Motor neuron (in vitro differentiated cells): ENCODE measurements around the gene SELL. TPM values are rescaled to one million over a fixed set of nuclear protein-coding genes. Genes with fewer than 3 reads are reported as not detected.
A peak's percentile ranks its signal among the peaks of the same experiment; 100 is the strongest.
"Not testable (repeated sequence)": the region's sequence is repeated elsewhere in the genome, so short reads cannot be mapped to it uniquely, and the experiment has no call there.

Experiments used
- ATAC-seq, 8 experiments: fragments of 200-7000 bp; cut with Tn5 transposase; replicated peaks in 6 of 8; 2 replicates each; pipeline ENCODE4 v1.8.0; 2021; ENCODE audit warnings: mild to moderate bottlenecking in 8 of 8, moderate library complexity in 8 of 8
- H3K27ac ChIP-seq, 2 donors: fragments of 250-450 bp; sonication (Bioruptor Pico); 2 replicates each; pipeline ENCODE4 v1.9.0; 2021; ENCODE audit warnings: antibody characterized with exemption in 2 of 2, mild to moderate bottlenecking in 2 of 2, moderate library complexity in 1 of 2
- H3K4me1 ChIP-seq, 2 donors: fragments of 250-450 bp; sonication (Bioruptor Pico); replicated peaks in 1 of 2; 2 replicates each; pipeline ENCODE4 v1.6.1; 2021; ENCODE audit warnings: antibody characterized with exemption in 2 of 2, mild to moderate bottlenecking in 2 of 2, moderate library complexity in 1 of 2
- H3K4me3 ChIP-seq, 5 donors: fragments of 250-450 bp; sonication (Bioruptor Pico); 2 replicates each; pipeline ENCODE4 v1.9.0; 2021; ENCODE audit warnings: antibody characterized with exemption in 5 of 5, mild to moderate bottlenecking in 5 of 5, moderate library complexity in 4 of 5
- WGBS, 10 experiments: fragments of 450-650 bp; shearing (Covaris generic); methylation state at CpG; one replicate each; pipeline ENCODE4 v1.0.0; 2022; 5-methylcytosine and 5-hydroxymethylcytosine counted together
- in situ Hi-C, 9 experiments: fragments of 400-800 bp; cut with MboI; loops; one replicate each; pipeline ENCODE4 v1.15.0; 2021; ENCODE audit warnings: low sequenced_read_pairs in 9 of 9, low pct_unique_long_range_greater_than_20kb in 2 of 9; ENCODE audit not compliant: unreplicated experiment in 9 of 9
- total RNA-seq, 8 experiments: library from RNA; unstranded; fragments of 300-600 nt; gene quantifications; 2 replicates each; pipeline versions ENCODE4 v1.2.3 to v1.2.4, GENCODE V29; 2022

Gene SELL
- total RNA-seq, 8 experiments from 2014 or later, result 0.41 to 28.3 (median 0.67) TPM; not detected in 4

DNA sequence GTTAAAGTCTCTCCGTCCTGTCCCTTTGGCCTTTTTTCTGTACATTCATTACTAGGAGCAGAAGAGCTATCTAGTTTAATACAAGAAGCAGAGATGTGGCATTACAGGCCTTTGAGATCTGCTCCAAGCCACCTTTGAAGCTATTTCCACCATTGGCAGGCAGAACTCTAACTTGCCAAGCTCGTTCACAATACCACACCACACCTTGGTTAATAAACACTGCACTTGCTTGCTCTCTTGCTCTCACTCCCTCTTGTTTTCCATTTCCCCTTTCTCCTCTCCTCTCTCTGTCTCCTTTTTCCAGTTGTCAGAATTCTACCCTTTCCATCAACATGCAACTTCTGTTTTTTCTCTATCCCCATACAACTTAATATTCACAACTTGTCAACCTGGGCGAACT lies 15.4 kb upstream of the SELL start:
- Histone ChIP-seq H3K4me1 (no peaks in the 10 kb centered on the region), H3K27ac (no peak overlapping the region), H3K4me3 (no peak overlapping the region)
- in situ Hi-C loops, result no loop called here
- WGBS, 10 experiments, result 32 to 100% (median 78%) methylated on average over 1 to 3 of the region's 3 CpGs
- ATAC-seq, result no peak

GRCh38 chr1:169725930-169726329 lies 14.5 kb upstream of the SELL start:
- Histone ChIP-seq H3K4me1 (no peaks in the 10 kb centered on the region), H3K27ac (no peak overlapping the region), H3K4me3 (no peak overlapping the region)
- WGBS, 10 experiments, result 0 to 81% (median 56%) methylated on average over 1 to 3 of the region's 3 CpGs; no CpG with 5 or more reads in 2 of the 10 experiments
- in situ Hi-C loops, result no loop called here
- no peak for ATAC-seq

- H3K27ac ChIP-seq, result no peak overlapping the region
- no peak overlapping the region for H3K4me3 ChIP-seq
- in situ Hi-C loops, result loop anchor here in 1 of 9 experiments (25.0 kb wide), 1 partner anchor 112 kb away; no protein-coding TSS in a partner anchor
- WGBS, 10 experiments, result 7 to 80% (median 55%) methylated on average over 1 to 4 of the region's 4 CpGs
- ATAC-seq, result peak in 1 of 8 experiments; percentile 39
- H3K4me1 ChIP-seq, result no peaks in the 10 kb centered on the region
Measured at GRCh38 chr1:169724168-169724567, 12.7 kb upstream of the SELL start.

DNA sequence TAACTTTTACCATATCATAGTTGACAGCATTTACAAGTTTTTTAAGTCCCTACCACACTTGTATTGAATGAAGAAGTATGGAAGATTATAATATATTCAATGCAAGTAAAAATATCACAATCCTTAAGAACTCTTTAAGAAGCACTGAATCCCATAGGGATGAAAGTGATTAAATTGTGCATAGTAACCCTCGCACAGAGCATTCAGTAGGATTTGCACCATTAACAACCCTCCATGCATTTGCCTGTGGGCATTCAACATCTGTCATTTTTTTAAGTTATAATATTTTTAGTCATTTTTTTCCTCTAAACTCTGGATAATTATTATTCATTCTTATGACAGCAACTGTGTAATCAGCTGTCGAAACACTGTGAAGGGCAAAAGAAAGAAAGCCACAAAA lies 12.3 kb upstream of the SELL start:
- in situ Hi-C loops, result loop anchor here in 1 of 9 experiments (25.0 kb wide), 1 partner anchor 111 kb away; no protein-coding TSS in a partner anchor
- H3K4me1 ChIP-seq, result no peaks in the 10 kb centered on the region
- H3K27ac ChIP-seq, result no peak overlapping the region
- peak in 1 of 8 experiments; percentile 63 for ATAC-seq
- WGBS, 10 experiments, result 3 to 93% (median 78%) methylated on average over 1 to 2 of the region's 2 CpGs; no CpG with 5 or more reads in 1 of the 10 experiments
- no peak overlapping the region for H3K4me3 ChIP-seq

DNA sequence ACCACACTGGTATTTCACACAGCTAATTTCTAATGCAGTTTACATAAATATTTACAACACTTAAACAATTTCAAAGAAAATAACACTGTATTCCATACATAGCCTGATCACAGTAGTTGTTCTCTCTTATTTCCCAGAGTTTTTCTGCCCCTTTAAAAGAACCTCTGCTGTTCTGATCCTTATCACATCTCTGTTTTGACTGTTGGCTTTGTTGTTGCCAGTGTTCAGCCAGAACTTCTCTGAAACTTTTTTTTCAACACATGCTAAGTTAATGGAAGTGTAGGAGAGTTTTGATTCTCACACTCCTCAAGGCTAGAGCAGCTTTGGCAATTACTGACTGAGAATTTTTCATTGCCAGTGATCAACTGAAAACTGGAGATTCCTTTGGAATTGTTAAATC lies 11.4 kb upstream of the SELL start:
- H3K4me3 ChIP-seq, result no peak overlapping the region
- no peak overlapping the region for H3K27ac ChIP-seq
- no peak for ATAC-seq
- in situ Hi-C loops, result loop anchor here in 1 of 9 experiments (25.0 kb wide), 1 partner anchor 110 kb away; no protein-coding TSS in a partner anchor
- H3K4me1 ChIP-seq, result no peaks in the 10 kb centered on the region

- not testable (repeated sequence) for ATAC-seq, H3K4me1 ChIP-seq, H3K4me3 ChIP-seq, H3K27ac ChIP-seq
- in situ Hi-C loops, result loop anchor here in 1 of 9 experiments (25.0 kb wide), 1 partner anchor 103 kb away; no protein-coding TSS in a partner anchor
- 0 to 100% (median 55%) methylated on average over 1 to 2 of the region's 2 CpGs; no CpG with 5 or more reads in 3 of the 10 experiments for WGBS, 10 experiments
Measured at GRCh38 chr1:169715100-169715499, 3.7 kb upstream of the SELL start.

DNA sequence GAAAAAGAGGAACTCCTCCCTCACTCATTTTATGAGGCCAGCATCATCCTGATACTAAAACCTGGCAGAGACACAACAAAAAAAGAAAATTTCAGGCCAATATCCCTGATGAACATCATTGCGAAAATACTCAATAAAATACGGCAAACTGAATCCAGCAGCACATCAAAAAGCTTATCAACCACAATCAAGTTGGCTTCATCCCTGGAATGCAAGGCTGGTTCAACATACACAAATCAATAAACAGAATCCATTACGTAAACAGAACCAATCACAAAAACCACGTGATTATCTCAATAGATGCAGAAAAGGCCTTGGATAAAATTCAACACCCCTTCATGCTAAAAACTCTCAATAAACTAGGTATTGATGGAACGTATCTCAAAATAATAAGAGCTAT lies 1.7 kb upstream of the SELL start:
- not testable (repeated sequence) for H3K27ac ChIP-seq, H3K4me1 ChIP-seq, ATAC-seq, H3K4me3 ChIP-seq
- in situ Hi-C loops, result loop anchor here in 1 of 9 experiments (25.0 kb wide), 1 partner anchor 101 kb away; no protein-coding TSS in a partner anchor
- 44 to 100% (median 54%) methylated on average over 2 to 5 of the region's 5 CpGs; no CpG with 5 or more reads in 2 of the 10 experiments for WGBS, 10 experiments

DNA sequence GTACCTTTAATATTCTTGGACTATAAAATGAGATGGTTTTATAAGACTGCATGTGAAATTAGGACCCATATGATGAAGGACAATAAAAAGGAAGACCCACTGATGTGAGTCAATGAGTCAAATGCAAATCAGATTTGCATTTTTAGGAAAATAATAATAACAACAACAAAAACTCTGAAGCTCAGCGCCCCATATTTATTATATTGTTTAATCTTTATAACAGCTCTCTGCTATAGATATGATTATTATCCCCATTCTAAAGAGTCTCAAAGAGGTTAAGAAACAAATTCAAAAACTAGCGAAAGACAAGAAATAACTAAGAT lies 850 bp upstream of the SELL start:
- H3K4me1 ChIP-seq, result no peaks in the 10 kb centered on the region

DNA sequence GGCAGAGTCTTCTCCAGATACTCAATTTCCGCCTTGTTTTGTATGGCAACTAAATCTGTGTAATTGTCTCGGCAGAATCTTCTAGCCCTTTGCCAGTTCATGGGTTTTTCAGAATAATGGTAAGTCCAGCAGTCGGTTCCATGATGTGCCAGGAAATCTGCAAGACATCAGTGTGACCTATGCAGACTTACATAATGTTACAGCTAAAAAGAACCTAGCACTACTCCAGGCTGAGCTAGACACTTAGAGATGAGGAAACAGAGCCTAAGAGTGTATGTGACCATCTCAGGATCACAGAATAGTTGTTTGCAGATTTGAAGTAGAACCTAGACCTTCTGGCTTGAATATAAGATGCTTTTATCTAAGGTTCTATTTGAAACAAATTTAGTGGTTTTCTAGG lies 2.8 kb downstream of the SELL start:
- in situ Hi-C loops, result loop anchor here in 2 of 9 experiments (10.0 to 25.0 kb wide), 2 partner anchors 96 to 104 kb away; no protein-coding TSS in a partner anchor
- WGBS, 10 experiments, result 20 to 100% (median 79%) methylated on average over 1 to 3 of the region's 3 CpGs; no CpG with 5 or more reads in 1 of the 10 experiments
- H3K27ac ChIP-seq, result no peak overlapping the region
- H3K4me3 ChIP-seq, result no peak overlapping the region
- no peaks in the 10 kb centered on the region for H3K4me1 ChIP-seq
- ATAC-seq, result no peak

More for the DNA sequence above, 850 bp upstream of the SELL start:
- Histone ChIP-seq H3K27ac (no peak overlapping the region), H3K4me3 (no peak overlapping the region)
- WGBS, 10 experiments, result 54 to 100% (median 85%) methylated on average over 1 to 2 of the region's 2 CpGs
- in situ Hi-C loops, result loop anchor here in 1 of 9 experiments (25.0 kb wide), 1 partner anchor 100 kb away; no protein-coding TSS in a partner anchor
- ATAC-seq, result no peak

DNA sequence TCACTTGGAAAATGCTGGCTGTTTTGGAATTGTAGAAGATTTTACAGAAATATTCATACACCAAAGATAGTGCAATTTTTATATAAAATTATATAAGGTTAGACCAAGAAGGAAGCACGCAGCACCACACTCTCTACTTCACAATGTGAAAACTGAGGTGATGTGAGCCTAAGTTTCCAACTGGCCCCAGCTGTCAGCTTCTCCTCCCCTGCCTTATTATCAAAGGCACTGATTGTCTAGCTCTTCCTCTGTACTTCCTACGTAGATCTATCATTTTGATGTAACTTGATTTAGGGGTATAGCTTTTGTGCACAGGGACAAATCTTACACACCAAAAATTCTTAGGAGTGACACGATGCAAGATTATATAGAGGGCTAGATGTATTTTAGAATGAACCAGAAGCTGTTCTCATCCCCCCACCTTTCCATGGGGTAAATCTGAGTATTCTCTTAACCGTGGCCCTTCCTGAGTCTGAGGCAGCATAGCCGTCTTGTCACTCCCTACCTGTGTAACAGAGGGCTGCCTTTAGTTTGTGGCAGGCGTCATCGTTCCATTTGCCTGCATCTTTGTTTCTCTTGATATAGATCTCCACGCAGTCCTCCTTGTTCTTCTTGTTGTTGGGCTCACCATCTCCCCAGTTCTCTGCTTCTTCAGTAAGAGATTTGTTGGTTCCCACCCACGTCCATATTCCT lies 3.4 kb downstream of the SELL start:
- in situ Hi-C loops, result loop anchor here in 2 of 9 experiments (10.0 to 25.0 kb wide), 2 partner anchors 96 to 103 kb away; no protein-coding TSS in a partner anchor
- no peak for ATAC-seq
- no peak overlapping the region for H3K27ac ChIP-seq
- no peaks in the 10 kb centered on the region for H3K4me1 ChIP-seq
- H3K4me3 ChIP-seq, result no peak overlapping the region
- WGBS, 10 experiments, result 0 to 83% (median 71%) methylated on average over 2 to 9 of the region's 9 CpGs

- H3K4me3 ChIP-seq, result no peak overlapping the region
- in situ Hi-C loops, result loop anchor here in 2 of 9 experiments (10.0 to 25.0 kb wide), 2 partner anchors 92 to 100 kb away; no protein-coding TSS in a partner anchor
- 38 to 100% (median 72%) methylated on average over 1 to 2 of the region's 2 CpGs for WGBS, 10 experiments
- no peak overlapping the region for H3K27ac ChIP-seq
- H3K4me1 ChIP-seq, result no peaks in the 10 kb centered on the region
- ATAC-seq, result no peak
Measured at GRCh38 chr1:169704797-169705196, 6.6 kb downstream of the SELL start.

GRCh38 chr1:169701261-169702005 lies 10.0 kb downstream of the SELL start:
- in situ Hi-C loops, result loop anchor here in 2 of 9 experiments (10.0 to 25.0 kb wide), 2 partner anchors 89 to 97 kb away; no protein-coding TSS in a partner anchor
- Histone ChIP-seq H3K27ac (no peak overlapping the region), H3K4me3 (no peak overlapping the region), H3K4me1 (no peaks in the 10 kb centered on the region)
- 10 to 100% (median 80%) methylated on average over 1 to 2 of the region's 2 CpGs for WGBS, 10 experiments
- peak in 2 of 8 experiments; percentile 22 to 90 for ATAC-seq

GRCh38 chr1:169699707-169700106 lies 11.7 kb downstream of the SELL start:
- H3K4me3 ChIP-seq, result no peak overlapping the region
- 0 to 62% (median 51%) methylated on average over 2 to 3 of the region's 3 CpGs; no CpG with 5 or more reads in 2 of the 10 experiments for WGBS, 10 experiments
- ATAC-seq, result no peak
- in situ Hi-C loops, result loop anchor here in 2 of 9 experiments (10.0 to 25.0 kb wide), 2 partner anchors 87 to 95 kb away; no protein-coding TSS in a partner anchor
- no peak overlapping the region for H3K27ac ChIP-seq
- no peaks in the 10 kb centered on the region for H3K4me1 ChIP-seq
